RKO (cell line): Measurements from ENCODE around the gene NMNAT3.

ENCODE experiments used
- DNase-seq: peaks from one replicate; pipeline ENCODE4 v3.0.0-alpha.2; 2016; ENCODE audit warnings: low spot score

Gene NMNAT3

DNA sequence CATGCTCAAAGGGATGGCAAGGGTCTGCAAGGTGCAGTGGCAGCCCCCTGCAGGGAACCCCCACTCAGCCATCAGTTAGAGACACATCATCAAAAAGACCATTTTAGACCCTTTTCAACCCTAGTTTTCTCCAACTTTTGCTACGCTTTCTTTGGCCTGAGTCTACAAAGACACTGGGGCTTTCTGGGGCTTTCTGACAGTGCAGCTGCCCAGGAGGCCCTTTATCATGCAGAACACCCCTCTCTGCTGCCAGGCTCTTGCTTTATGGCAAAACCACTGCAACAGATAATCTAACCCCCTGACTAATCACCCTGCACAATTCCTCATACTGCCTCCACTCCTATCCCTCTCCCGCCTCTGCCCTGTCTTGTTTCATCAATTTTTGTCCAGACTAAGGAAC lies 2.4 kb downstream of the NMNAT3 start:
- no peak for DNase-seq

DNA sequence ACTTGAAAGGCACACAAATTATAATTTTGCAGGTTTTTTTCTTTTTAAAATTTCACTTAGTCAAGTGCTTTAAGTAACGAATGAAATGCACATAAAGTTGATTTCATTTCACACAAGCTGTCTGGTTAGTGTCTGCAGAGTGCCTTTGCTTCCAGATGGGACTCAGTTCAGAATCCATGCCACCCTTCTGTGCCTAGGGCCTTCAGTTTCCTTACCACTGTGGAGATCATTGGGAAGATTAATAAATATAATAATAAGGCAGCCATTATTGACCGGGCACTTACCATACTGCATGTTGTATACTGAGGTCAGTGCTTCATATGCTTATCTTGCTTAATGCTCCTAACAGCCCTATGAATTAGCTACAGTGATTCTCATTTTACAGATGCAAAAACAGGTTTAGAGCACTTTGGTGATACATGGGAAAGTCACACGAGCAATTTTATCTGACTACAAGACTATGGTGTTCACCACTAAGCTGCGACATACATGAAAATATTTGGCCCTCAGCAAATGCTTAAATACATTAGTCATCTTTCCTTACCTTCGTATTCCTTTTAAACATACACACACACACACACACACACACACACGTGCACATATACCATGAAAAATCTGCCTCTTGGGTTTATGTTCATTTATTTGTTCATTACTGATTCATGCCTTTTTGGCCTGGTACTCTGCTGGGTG lies 3.1 kb downstream of the NMNAT3 start:
- no peak for DNase-seq

DNA sequence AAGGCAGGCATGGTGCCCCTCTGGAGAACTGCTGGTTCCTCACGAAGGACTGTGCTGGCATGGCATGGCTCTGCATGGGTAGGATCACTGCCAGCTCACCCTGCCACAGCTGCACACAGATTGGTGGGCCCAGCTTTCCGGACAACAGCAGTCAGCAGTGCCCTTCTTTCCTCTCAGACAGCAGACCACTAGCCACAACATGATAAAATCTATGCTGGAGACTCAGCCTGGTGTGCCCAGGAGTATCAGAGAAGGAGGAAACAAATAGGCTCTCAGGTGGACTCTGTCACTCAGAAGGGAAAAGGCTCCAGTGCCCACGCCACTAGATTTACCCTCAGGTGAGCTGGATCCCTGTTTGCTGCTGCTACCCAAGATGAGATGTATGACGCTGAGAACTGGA lies 4.9 kb downstream of the NMNAT3 start:
- DNase-seq, result no peak

DNA sequence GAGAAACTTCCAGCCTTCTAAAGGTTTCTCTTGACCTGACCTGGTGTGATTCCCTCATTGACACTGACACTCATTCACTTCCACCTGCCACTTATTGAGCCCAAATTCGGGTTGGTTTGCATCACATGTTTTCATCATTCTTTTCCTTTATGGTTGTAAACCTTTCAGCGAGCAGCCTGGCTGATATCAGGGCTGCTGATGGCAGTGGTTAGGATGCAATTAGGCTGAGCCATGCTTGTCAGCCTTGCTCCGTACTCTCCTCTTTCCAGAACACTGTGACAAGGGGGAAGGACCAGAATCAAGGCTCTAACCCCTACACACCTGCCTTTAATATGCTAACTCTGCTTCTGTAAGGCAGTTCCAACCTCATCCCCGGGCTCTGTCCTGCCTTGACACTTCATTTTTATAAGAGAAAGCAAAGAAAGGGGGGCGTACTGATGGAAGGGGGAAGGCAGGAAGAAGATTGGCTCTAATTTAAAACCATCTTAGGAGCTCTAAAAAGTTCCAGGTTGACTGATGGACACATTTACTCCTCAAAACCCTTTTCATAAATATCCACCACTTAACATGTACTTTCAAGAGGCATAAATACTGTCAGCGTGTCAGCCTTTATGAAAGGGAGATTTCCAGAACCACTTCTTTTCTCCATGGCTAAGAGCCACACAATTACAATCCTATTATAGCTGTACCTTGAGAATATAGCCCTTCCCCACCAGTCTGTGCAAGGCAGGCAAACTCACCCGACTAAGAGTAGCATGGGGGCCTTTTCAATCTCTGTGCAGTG lies 5.7 kb downstream of the NMNAT3 start:
- no peak for DNase-seq

DNA sequence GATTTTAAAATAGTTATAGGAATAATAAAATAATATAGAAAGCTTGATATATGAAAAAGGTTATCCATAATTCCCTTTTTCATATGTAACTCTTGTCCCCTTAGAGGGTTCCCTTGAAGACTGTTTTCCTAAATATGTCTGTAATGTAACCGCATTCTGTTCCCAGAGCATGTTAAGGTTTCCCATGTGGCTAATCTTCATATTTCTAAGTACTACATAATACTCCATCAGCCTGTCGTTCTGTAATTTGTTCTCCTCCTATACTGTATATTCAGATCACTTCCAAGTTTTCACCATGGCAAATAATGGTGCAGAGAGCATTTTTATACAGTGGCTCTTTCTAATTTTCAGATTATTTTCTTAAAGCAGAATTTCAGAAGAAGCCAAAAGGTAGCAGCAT lies 6.7 kb downstream of the NMNAT3 start:
- no peak for DNase-seq

DNA sequence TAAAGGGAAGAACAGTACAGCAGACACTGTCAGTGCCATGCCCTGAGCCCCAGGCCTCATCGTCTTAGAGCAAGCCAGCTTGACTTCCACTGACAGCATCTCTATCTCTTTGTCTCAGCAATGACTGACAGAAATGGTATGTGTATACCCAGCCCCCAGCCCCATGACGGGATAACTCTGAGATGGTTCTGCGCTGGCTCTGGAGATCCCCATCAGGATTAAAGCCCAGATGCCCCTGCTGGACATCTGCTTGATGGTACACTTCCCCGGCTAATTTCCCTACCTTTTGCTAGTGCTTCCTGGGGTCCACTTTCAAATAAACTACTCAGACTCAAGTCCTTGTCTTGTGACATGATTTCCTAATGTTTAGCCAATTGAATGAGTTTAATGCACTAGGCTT lies 7.6 kb downstream of the NMNAT3 start:
- no peak for DNase-seq

DNA sequence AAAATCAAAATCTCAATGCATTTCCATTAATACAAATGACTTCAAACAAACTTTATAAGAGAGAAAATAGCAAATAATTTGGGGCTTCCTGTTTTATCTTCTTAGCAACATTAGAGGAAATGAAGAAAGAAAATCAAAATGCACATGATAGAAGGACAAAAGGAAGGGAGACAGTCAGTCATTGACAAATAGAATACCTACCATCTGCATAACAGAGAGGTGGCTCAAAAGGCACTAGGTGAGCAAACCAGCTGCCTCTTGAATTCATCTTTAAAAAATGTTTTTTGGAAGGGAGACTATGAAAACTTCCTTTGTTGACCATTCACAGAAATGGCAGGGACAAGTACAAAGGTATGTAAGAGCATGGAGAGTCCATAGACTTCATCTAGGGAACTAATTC lies 9.4 kb downstream of the NMNAT3 start:
- DNase-seq, result no peak

DNA sequence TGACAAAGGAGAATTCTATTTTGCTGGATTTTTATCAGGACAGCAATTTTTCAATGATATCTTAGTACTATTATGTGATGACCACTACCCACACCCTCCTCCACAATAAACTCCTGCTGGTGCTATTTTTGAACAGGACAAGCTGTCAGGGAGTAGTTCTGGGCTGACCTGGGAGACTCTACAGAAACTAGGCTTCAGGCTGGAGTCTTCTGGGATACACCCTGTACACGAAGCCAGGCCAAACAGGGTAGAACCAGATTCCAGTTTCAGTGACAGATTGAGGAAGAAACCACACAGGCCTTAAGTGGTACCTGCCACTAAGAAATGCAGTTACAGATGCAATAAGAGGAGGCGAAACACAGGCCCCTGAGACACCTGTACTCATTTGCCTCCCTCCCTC lies 12.8 kb downstream of the NMNAT3 start:
- DNase-seq, result no peak

DNA sequence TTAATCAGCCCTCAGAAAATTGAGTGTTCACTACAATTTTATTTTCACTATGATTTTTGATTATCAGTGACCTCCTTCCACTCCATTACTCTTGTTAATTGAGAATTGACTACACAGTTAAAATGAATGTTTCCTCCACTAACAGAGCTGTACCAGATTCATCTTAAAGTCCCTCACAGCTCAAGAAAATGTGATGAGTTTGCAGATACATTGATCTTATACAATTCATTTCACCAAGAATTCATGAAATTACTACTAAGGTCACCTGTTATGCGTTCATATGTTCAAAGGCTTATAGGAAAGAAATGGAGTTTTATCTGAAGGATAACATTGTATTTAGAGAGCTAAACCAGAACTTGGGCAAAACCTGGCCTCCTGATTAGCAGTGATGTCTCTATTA lies 17.5 kb downstream of the NMNAT3 start:
- DNase-seq, result no peak

DNA sequence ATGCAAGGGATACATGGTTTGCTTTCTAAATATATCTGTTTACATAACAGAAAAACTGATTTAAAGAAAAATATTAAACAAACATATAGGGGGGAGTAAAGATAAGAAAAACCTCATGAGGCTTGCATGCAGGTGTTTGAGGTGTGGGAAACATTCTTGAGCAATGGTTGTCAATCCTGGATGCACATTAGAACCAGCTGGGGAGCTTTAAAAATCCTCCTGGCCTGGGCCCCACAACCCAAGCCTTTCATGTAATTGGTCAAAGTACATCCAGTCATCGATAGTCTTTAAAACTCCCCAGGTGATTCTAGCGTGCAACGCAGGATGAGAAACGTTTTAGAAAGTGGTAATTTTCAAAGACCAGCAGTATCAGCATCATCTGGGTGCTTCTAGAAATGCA lies 18.3 kb downstream of the NMNAT3 start:
- DNase-seq, result no peak

DNA sequence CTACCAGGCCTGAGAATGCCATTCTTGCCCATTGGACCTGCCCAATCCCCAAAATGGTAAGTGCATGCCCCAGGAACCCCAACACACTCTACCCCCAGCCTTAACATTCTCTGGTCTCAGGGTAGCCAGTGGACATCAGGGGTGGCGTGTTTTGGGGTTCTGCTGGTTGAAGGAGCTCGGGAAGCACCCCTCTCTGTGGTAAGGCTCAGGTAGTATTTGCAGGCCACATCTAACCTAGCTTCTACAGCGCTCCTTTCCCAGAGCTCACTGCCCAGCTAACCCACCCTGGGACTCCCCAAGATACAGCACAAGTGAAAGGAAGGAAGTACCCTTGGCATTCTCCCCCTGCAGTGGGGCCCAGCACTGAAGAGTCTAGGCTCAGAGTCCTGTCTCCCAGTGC lies 19.8 kb downstream of the NMNAT3 start:
- DNase-seq, result no peak

DNA sequence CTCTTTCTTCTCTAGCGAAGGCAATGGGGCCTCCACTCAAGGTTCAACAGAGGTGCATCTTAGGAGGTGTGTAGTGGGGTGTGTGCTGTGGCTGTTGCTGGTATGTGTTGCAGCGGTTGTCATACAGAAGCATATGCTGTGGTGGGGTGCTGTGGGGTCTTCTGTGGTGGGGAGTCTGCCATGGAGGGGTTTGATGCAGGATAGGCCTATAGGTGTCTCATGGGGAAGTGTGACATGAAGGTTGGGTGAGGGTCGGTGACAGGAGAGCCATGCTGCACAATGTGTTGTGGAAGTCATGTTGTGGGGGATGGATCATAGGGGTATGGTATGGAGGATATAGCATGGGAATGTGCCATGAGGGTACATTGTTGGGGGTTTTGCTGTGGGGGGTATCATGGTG lies 20.3 kb downstream of the NMNAT3 start:
- no peak for DNase-seq

DNA sequence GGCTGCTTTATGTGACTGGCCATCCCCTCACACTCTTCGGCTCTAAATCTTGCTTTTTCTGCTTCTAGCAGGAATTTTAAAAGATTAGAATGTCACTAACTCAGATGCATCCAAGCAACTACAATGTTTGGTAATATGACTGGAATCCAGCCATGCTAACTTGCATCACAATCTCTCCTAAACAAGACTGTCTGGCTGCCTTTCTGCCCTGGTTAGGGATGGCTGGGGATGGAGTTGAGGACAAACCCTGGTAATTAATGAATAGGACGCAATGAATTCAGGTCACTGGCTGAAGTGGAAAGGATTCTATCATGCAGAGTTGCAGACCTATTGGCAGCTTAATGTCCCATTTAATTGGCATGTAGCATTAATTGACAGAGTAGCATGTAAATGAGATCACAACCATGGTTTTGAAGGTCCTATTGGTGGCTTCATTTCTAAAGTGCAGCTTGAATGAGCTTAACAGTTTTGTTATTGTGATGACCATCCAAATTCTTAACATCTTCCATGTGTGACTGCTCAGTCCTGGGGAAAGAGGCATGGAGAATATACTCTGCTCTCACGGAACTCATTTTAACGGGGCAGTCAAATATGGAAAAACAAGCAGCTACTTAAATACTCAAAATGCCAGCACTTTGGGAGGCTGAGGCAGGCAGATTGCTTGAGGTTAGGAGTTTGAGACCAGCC lies 21.7 kb downstream of the NMNAT3 start:
- DNase-seq, result no peak

DNA sequence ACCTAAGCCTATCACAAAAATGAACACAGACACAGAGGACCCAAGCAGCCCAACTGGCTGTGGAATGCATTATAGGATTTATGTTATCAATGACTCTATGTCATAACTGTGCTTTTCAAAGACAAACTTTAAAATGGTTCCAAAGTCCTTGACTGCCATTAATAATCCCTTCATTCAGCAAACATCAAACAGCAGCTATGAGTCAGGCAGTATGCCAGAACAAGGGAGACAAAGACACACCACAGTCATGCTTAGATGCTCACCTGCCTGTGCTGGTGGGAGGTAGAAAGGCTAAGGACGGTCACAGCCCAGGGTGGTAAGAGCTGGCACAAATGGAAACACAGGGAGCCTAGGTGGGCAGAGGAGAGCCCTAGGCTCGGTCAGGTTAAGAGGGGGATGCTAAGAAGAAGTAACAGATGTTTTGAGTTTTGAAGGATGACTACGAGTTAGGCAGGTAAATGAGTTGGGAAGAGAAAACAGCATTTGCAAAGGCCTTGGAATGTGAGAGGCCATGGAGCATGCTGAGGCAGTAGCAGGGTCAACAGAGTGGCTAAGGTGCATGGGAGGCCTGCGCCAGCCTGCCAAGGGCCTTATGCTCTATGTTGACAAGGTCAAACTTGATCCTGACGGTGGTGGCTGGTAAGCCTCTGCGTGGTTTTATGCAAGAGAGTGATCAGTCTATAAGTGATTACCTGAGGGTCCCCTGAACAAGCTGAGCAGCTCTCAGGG lies 23.0 kb downstream of the NMNAT3 start:
- no peak for DNase-seq

DNA sequence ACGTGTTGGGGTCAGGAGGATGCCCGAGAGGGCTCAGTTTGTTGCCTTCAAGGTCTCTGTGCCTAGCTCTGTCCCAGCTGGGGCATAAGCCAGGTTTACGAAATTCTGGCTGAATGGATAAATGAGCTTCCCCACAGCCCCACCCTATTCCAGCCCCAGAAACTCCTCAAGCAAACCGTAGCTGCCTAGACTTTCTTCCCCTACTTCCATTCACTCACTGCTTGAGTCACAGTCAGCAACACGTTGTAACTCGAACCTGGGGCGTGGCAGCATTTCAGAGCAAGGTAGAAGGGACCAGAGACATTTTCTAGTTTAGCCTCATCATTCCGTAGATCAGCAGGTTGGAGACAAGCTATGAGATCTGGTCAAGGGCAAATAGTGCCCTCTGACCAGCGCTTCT lies 24.2 kb downstream of the NMNAT3 start:
- DNase-seq, result no peak

DNA sequence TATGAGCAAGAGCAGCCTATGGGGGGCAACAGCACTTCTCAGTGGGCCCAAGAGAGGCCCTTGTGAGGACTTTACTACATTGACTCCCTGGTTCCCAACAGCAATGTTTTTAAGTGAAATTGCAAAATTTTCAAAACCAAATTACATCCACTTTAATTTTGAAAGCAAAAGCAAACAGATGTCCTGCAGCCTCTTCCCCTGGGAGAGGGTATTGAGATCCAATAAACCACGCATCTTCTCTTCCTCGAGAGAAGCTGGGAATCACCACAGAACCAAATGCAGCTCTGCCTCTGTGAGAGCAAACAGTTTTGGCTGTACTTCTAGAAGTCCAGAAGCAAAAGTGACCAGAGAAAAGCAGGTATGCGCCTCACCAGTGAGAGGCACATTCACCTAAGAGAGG lies 25.2 kb downstream of the NMNAT3 start:
- no peak for DNase-seq

DNA sequence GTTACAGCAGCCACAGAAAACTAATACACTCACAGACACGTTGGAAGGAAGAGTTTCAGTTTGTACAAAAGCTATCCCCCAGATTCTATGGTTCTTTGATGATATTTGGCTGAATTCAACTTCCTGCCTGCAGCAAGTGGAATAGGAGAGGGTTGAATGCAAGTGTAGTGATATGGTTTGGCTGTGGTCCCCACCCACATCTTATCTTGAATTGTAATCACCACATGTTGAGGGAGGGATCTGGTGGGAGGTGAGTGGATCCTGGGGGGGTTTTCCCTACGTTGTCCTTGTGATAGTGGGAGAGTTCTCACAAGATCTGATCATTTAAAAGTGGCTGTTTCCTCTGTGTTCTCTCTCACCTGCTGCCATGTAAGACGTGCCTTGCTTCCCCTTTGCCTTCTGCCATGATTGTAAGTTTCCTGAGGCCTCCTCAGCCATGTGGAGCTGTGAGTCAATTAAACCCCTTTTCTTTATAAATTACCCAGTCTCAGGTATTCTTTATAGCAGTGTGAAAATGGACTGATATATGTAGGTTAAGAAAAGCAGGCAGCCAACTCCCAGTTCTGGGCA lies 29.8 kb downstream of the NMNAT3 start:
- no peak for DNase-seq

DNA sequence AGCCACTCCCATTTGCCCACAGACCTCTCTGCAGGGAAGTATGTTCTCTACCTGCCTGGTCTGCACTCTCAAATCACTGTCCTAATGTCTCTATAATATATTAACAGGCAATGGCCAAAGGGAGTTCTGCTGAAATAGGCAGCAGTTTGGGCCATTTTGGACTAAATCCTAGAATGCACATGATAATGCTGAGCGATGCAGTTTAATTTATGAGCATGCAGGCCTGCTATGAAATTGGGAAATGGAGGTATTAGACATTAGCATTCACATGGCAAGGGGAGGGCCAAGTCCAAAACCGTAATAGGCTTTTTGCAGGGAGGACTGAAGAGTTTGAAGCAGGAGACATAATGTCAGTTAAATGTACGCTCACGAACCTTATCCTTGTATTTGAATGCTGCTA lies 31.3 kb downstream of the NMNAT3 start:
- no peak for DNase-seq

DNA sequence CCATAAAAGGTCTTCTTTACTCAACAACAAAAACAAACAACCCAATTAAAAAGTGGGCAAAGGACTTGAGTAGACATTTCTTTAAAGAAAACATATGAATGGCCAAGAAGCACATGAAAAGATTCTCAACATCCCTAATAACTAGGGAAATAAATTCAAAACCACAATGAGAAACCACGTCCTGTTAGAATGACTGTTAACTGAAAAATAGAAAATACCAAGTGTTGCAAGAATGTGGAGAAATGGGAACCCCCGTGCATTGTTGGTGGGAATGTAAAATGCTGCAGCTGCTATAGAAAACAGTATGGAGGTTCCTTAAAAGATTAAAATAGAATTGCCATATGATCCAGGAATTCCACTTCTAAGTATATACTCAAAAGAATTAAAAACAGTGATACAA lies 34.8 kb downstream of the NMNAT3 start:
- no peak for DNase-seq

DNA sequence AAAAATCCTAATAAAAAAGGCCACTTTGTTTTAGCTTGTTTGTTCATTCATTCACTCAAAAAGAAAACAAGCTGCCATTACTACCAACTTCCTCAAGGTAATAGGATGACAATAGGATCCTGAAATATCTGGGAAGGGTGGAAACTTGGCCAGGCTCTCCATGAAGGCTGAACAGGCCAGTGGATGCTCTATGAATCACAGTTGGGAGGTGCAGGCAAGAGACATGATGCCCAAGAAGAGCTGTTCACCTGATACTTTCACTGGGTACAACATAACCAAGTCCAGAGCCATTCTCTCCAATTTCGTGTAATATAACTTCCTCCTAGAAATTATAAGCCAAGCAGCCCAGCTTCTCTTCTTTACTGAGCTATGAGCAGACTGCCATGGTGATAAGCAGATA lies 37.3 kb downstream of the NMNAT3 start:
- no peak for DNase-seq

DNA sequence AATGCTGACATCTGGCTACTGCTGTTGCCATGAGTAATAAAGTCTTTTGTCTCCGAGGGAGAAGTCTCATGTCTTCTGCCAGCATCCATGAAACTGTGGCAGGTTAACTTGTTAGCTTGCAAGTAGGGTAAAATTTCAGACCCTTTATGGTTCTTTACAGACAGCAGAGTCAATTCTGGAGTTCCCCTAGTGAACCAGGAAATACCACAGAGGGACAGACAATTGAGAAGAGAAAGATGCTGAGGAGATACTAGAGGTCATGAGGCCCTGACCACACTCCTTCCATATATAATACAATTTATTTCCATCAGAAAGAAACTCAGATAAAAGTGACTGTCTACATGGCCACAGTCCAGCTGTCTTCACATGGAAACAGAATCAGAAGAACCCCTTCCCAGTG lies 38.1 kb downstream of the NMNAT3 start:
- DNase-seq, result no peak

DNA sequence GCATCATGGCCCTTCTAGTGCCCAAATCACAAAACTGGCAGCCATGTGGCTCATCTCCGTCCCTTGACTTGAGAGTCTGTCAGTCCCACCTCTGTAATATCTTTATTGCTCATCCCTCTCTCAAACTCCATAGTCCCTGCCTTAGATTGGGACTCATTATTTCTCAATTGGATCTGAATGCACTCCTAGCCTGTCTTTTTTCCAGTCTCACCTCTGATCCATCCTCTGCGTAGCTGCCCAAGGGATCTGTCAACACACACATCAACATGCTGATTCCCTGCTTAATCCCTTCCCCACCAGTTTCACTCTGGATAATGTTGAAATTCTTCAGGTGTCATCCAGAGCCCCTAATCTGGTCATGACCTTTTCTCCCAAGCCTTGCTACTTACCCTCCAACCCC lies 39.3 kb downstream of the NMNAT3 start:
- DNase-seq, result no peak
